ENCODE measurements around the gene DLG5. TPM values are rescaled to one million over a fixed set of nuclear protein-coding genes. Genes with fewer than 3 reads are reported as not detected.

DLG5 gene
- polyA plus RNA-seq, 3 donors, result 0.14 to 0.77 TPM; not detected in 1

DNA sequence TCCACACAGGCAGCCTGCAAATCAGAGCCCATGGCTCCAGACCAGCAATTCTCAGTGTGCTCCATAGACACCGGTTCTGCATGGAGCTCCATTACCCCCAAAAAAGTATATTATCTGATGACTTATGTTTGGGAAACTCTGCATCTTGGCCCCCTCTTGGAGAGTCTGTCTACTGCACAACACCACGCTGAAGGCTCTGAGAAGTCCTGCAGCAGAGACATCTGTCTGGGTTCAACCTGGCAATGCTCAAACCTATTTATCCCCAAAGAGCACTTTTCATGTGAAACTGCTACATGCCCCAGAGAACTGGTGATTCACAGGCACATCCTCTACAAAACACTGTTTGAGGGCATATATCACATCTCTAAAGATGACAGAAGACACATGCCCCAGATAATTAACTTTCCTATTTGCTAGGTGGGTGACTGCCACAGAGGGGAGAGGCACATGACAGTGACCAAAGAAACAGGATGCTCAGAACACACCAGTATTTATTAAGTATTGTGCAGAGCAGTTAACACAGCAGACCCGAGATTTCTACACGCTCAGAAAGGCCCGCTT is 83.8 kb downstream of the DLG5 start:
- H3K27ac Mint-ChIP-seq, result no peak overlapping the region
- H3K27me3 Mint-ChIP-seq (ENCODE audit: low read depth in 3 of 3), result peaks cover 0 to 4% (median 0%) of the 10 kb centered on the region in 3 donors

DNA sequence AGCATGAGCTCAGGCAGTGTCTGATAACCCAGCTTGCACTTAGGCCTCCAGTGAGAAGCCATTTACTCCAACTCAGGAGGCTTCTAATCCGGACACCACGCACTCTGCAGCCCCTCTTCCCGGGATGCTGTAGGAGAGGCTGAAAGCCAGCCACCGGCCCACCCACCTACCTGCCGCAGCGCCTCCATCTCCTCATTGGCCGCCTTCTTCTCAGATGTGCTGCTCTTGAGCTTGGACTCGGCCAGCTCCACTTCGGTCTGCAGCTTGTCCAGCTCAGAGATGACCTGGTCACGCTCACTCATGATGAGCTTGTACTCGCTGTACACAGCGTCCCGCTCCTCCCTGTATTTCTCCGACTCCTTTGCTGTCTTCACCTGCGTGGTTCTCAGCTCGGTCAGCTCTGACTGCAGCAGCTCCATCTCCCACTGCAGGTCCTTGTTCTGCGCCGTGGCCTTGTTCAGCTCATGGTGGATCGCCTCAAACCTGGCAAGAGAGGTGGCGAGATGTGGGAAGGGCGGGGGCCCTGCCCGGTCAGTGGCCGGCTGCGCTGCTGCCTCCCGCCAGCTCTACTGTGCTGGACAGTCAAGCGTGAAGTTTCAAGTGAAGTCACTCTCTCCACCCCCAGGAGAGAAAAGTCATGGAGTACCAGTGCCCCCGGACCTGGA is 84.7 kb downstream of the DLG5 start:
- no peaks in the 10 kb centered on the region for H3K79me2 ChIP-seq (ENCODE audit: insufficient read depth, low read length)
- Mint-ChIP-seq H3K27ac (peak overlapping the region in 1 of 7 donors; percentile 22), H3K4me1 (peaks cover 5% of the 10 kb centered on the region), H3K27me3 (ENCODE audit: low read depth in 3 of 3) (peaks cover 0 to 4% (median 0%) of the 10 kb centered on the region in 3 donors), H3K36me3 (no peaks in the 10 kb centered on the region), H3K9me3 (no peaks in the 10 kb centered on the region), H3K4me3 (no peak overlapping the region)
- no peaks in the 10 kb centered on the region for H4K20me1 ChIP-seq (ENCODE audit: insufficient read depth, low read length)
- H2AFZ ChIP-seq (ENCODE audit: insufficient read depth, low read depth, low read length, poor library complexity, severe bottlenecking), result no peak overlapping the region
- no peak for TF ChIP-seq CTCF (IDR thresholded peaks at IDR 0.05)
- 98% methylated on average over 26 of the region's 27 CpGs for WGBS (ENCODE audit: insufficient coverage)
- H3K9me3 ChIP-seq (replicated peaks in 1 of 2; ENCODE audit: control insufficient read depth in 1 of 2, insufficient read depth in 1 of 2, low read length in 2 of 2), result no peaks in the 10 kb centered on the region
- no peak overlapping the region for H3K4me3 ChIP-seq (replicated peaks in 1 of 3; ENCODE audit: low read depth in 2 of 3, low read length in 3 of 3)
- H3K4me2 ChIP-seq (replicated peaks; ENCODE audit: extremely low read depth, low read length, poor library complexity, severe bottlenecking), result no peak overlapping the region
- H3K27ac ChIP-seq (ENCODE audit: low read depth in 1 of 2, low read length in 2 of 2), result no peak overlapping the region
- no peaks in the 10 kb centered on the region for H3K27me3 ChIP-seq (ENCODE audit: control insufficient read depth in 2 of 2, insufficient read depth in 2 of 2, low read length in 2 of 2)
- H3K36me3 ChIP-seq (replicated peaks in 1 of 2; ENCODE audit: control insufficient read depth in 1 of 2, insufficient read depth in 2 of 2, low read length in 2 of 2), result no peaks in the 10 kb centered on the region
- intact Hi-C loops (cut with micrococcal nuclease), result no loop called here
- DNase-seq, result no peak
- no peak overlapping the region for H3K9ac ChIP-seq (ENCODE audit: insufficient read depth, low read length, poor library complexity, severe bottlenecking)
- H3K4me1 ChIP-seq (ENCODE audit: control insufficient read depth in 1 of 2, insufficient read depth in 2 of 2, low read length in 2 of 2), result peaks cover 0 to 2% of the 10 kb centered on the region in 2 donors

More for the DNA sequence above, 83.8 kb downstream of the DLG5 start:
- DNase-seq, result no peak
- Histone ChIP-seq H3K27ac (ENCODE audit: low read depth in 1 of 2, low read length in 2 of 2) (no peak overlapping the region), H3K36me3 (replicated peaks in 1 of 2; ENCODE audit: control insufficient read depth in 1 of 2, insufficient read depth in 2 of 2, low read length in 2 of 2) (no peaks in the 10 kb centered on the region), H3K4me3 (replicated peaks in 1 of 3; ENCODE audit: low read depth in 2 of 3, low read length in 3 of 3) (no peak overlapping the region), H3K27me3 (ENCODE audit: control insufficient read depth in 2 of 2, insufficient read depth in 2 of 2, low read length in 2 of 2) (no peaks in the 10 kb centered on the region), H3K79me2 (ENCODE audit: insufficient read depth, low read length) (no peaks in the 10 kb centered on the region), H3K9ac (ENCODE audit: insufficient read depth, low read length, poor library complexity, severe bottlenecking) (no peak overlapping the region), H3K4me1 (ENCODE audit: control insufficient read depth in 1 of 2, insufficient read depth in 2 of 2, low read length in 2 of 2) (no peaks in the 10 kb centered on the region), H2AFZ (ENCODE audit: insufficient read depth, low read depth, low read length, poor library complexity, severe bottlenecking) (no peak overlapping the region), H4K20me1 (ENCODE audit: insufficient read depth, low read length) (no peaks in the 10 kb centered on the region), H3K4me2 (replicated peaks; ENCODE audit: extremely low read depth, low read length, poor library complexity, severe bottlenecking) (no peak overlapping the region), H3K9me3 (replicated peaks in 1 of 2; ENCODE audit: control insufficient read depth in 1 of 2, insufficient read depth in 1 of 2, low read length in 2 of 2) (no peaks in the 10 kb centered on the region)
- peaks cover 5% of the 10 kb centered on the region for H3K4me1 Mint-ChIP-seq
- H3K36me3 Mint-ChIP-seq, result no peaks in the 10 kb centered on the region
- 93% methylated on average over 4 of the region's 5 CpGs for WGBS (ENCODE audit: insufficient coverage)
- H3K9me3 Mint-ChIP-seq, result no peaks in the 10 kb centered on the region
- no peak for TF ChIP-seq CTCF (IDR thresholded peaks at IDR 0.05)
- intact Hi-C loops (cut with micrococcal nuclease), result no loop called here
- H3K4me3 Mint-ChIP-seq, result no peak overlapping the region

Measured in CD14-positive monocyte (primary cell).